Calu3 (cell line): ENCODE data around the gene CETP. TPM values are rescaled to one million over a fixed set of nuclear protein-coding genes. Genes with fewer than 3 reads are reported as not detected.

Experiments used
- BruUV-seq: library from RNA; stranded (reverse); fragments of 400-500 nt; replicated peaks from 2 replicates; lab custom pipeline; 2021; lab: Mats Ljungman, UMichigan
- CTCF ChIA-PET: fragments of 300-600 bp; sonication (Branson Sonifier 250); formaldehyde crosslinking; loops from one replicate; lab custom pipeline; 2022; ENCODE audit warnings: antibody characterized with exemption; lab: Charles Lee
- DNase-seq: peaks from one replicate; pipeline ENCODE4 v3.0.0; 2022
- H3K27ac Mint-ChIP-seq: one replicate; pipeline ENCODE4 v1.8.0; 2022; ENCODE audit warnings: mixed read lengths; ENCODE audit not compliant: unreplicated experiment
- H3K27me3 Mint-ChIP-seq: one replicate; pipeline ENCODE4 v1.8.0; 2022; ENCODE audit warnings: mixed read lengths; ENCODE audit not compliant: unreplicated experiment
- H3K36me3 Mint-ChIP-seq: one replicate; pipeline ENCODE4 v1.8.0; 2022; ENCODE audit warnings: mild to moderate bottlenecking, moderate library complexity, mixed read lengths; ENCODE audit not compliant: insufficient read depth, unreplicated experiment
- H3K4me1 Mint-ChIP-seq: one replicate; pipeline ENCODE4 v1.8.0; 2022; ENCODE audit warnings: mild to moderate bottlenecking, low read depth, mixed read lengths; ENCODE audit not compliant: unreplicated experiment
- H3K4me3 Mint-ChIP-seq: one replicate; pipeline ENCODE4 v1.8.0; 2022; ENCODE audit warnings: mild to moderate bottlenecking, low read depth, moderate library complexity, mixed read lengths; ENCODE audit not compliant: unreplicated experiment
- H3K9me3 Mint-ChIP-seq: one replicate; pipeline ENCODE4 v1.8.0; 2022; ENCODE audit warnings: low read depth, mixed read lengths; ENCODE audit not compliant: unreplicated experiment
- CTCF ChIP-seq: fragments of 200-600 bp; IDR thresholded peaks from one replicate; pipeline ENCODE4 v1.8.0; 2022; ENCODE audit warnings: antibody characterized with exemption; ENCODE audit not compliant: unreplicated experiment
- intact Hi-C: fragments of 100-400 bp; cut with micrococcal nuclease; formaldehyde crosslinking; loops from one replicate; pipeline ENCODE4 v1.10.0; 2022; ENCODE audit not compliant: unreplicated experiment
- total RNA-seq: library from RNA; stranded (reverse); gene quantifications from 2 replicates; pipeline ENCODE4 v1.2.3, GENCODE V29; 2022

The CETP gene
- total RNA-seq, 1 experiment from 2014 or later, result not detected

- DNase-seq, result no peak
- no peaks in the 10 kb centered on the region for H3K9me3 Mint-ChIP-seq
- peaks cover 11% of the 10 kb centered on the region for H3K4me1 Mint-ChIP-seq
- no peak overlapping the region for H3K27ac Mint-ChIP-seq
- intact Hi-C loops, result no loop called here
- peaks cover 56% of the 10 kb centered on the region for H3K27me3 Mint-ChIP-seq
- BruUV-seq, result no TSS peak
- H3K36me3 Mint-ChIP-seq, result no peaks in the 10 kb centered on the region
- H3K4me3 Mint-ChIP-seq, result no peak overlapping the region
- TF ChIP-seq CTCF, result no peak
- CTCF ChIA-PET, result no interaction called here
These were observed 18.4 kb downstream of the CETP start for GRCh38 chr16:56980201-56980535.

GRCh38 chr16:56980792-56981724 is 19.3 kb downstream of the CETP start:
- BruUV-seq, result no TSS peak
- Mint-ChIP-seq H3K4me3 (no peak overlapping the region), H3K9me3 (no peaks in the 10 kb centered on the region), H3K27me3 (peaks cover 47% of the 10 kb centered on the region), H3K4me1 (peaks cover 16% of the 10 kb centered on the region), H3K36me3 (no peaks in the 10 kb centered on the region), H3K27ac (no peak overlapping the region)
- TF ChIP-seq CTCF, result no peak
- intact Hi-C loops, result no loop called here
- no peak for DNase-seq
- CTCF ChIA-PET, result no interaction called here

- no peak overlapping the region for H3K27ac Mint-ChIP-seq
- H3K4me3 Mint-ChIP-seq, result no peak overlapping the region
- H3K4me1 Mint-ChIP-seq, result peaks cover 16% of the 10 kb centered on the region
- peaks cover 40% of the 10 kb centered on the region for H3K27me3 Mint-ChIP-seq
- CTCF ChIA-PET, result no interaction called here
- no peaks in the 10 kb centered on the region for H3K9me3 Mint-ChIP-seq
- no peaks in the 10 kb centered on the region for H3K36me3 Mint-ChIP-seq
- TF ChIP-seq CTCF, result no peak
- no TSS peak for BruUV-seq
- intact Hi-C loops, result no loop called here
- DNase-seq, result no peak
These were observed 20.1 kb downstream of the CETP start for GRCh38 chr16:56981729-56982271.

GRCh38 chr16:56982695-56983094 is 20.9 kb downstream of the CETP start:
- peaks cover 17% of the 10 kb centered on the region for H3K4me1 Mint-ChIP-seq
- BruUV-seq, result no TSS peak
- intact Hi-C loops, result no loop called here
- no peak for DNase-seq
- CTCF ChIA-PET, result no interaction called here
- H3K36me3 Mint-ChIP-seq, result no peaks in the 10 kb centered on the region
- no peaks in the 10 kb centered on the region for H3K9me3 Mint-ChIP-seq
- no peak overlapping the region for H3K27ac Mint-ChIP-seq
- H3K27me3 Mint-ChIP-seq, result peaks cover 31% of the 10 kb centered on the region
- no peak for TF ChIP-seq CTCF
- no peak overlapping the region for H3K4me3 Mint-ChIP-seq
